ENCODE measurements around the gene ST8SIA6. TPM values are rescaled to one million over a fixed set of nuclear protein-coding genes. Genes with fewer than 3 reads are reported as not detected.

ST8SIA6 gene
- total and polyA plus RNA-seq, 4 donors = 0.43 to 22.0 (median 2.9) TPM

- ATAC-seq (ENCODE audit: insufficient read depth, low FRiP score) (no peak), DNase-seq (no peak)
- H3K4me3 ChIP-seq = no peak overlapping the region
- H3K27ac ChIP-seq (ENCODE audit: low read depth in 1 of 2, low read length in 1 of 2) = no peak overlapping the region
- H3K36me3 ChIP-seq (ENCODE audit: control insufficient read depth in 4 of 4, insufficient read depth in 4 of 4, low read length in 4 of 4) = no peaks in the 10 kb centered on the region
- H3K4me1 ChIP-seq (ENCODE audit: control insufficient read depth in 5 of 5, insufficient read depth in 5 of 5, low read length in 5 of 5) = no peaks in the 10 kb centered on the region
- TF ChIP-seq CTCF (IDR thresholded peaks at IDR 0.05; ENCODE audit: control extremely low read depth, extremely low read depth) = no peak
- WGBS, 2 donors = 86 to 92% methylated on average over 1 of the region's 1 CpG
- peaks cover 0 to 3% (median 0%) of the 10 kb centered on the region in 4 donors for H3K9me3 ChIP-seq (ENCODE audit: control insufficient read depth in 4 of 4, insufficient read depth in 3 of 4, low read length in 3 of 4)
- H3K27me3 ChIP-seq (ENCODE audit: control insufficient read depth in 3 of 3, insufficient read depth in 3 of 3, low read length in 2 of 3) = no peaks in the 10 kb centered on the region
- H3K9ac ChIP-seq (ENCODE audit: insufficient read depth in 1 of 2, low read length in 2 of 2) = no peak overlapping the region
Measured at GRCh38 chr10:17414484-17414883, 39.9 kb downstream of the ST8SIA6 start.

GRCh38 chr10:17413876-17414275 is 40.5 kb downstream of the ST8SIA6 start:
- Histone ChIP-seq H3K9ac (ENCODE audit: insufficient read depth in 1 of 2, low read length in 2 of 2) (no peak overlapping the region), H3K36me3 (ENCODE audit: control insufficient read depth in 4 of 4, insufficient read depth in 4 of 4, low read length in 4 of 4) (no peaks in the 10 kb centered on the region), H3K27ac (ENCODE audit: low read depth in 1 of 2, low read length in 1 of 2) (no peak overlapping the region), H3K9me3 (ENCODE audit: control insufficient read depth in 4 of 4, insufficient read depth in 3 of 4, low read length in 3 of 4) (peaks cover 0 to 3% (median 0%) of the 10 kb centered on the region in 4 donors), H3K4me1 (ENCODE audit: control insufficient read depth in 5 of 5, insufficient read depth in 5 of 5, low read length in 5 of 5) (peaks cover 0 to 2% (median 0%) of the 10 kb centered on the region in 5 donors), H3K27me3 (ENCODE audit: control insufficient read depth in 3 of 3, insufficient read depth in 3 of 3, low read length in 2 of 3) (no peaks in the 10 kb centered on the region), H3K4me3 (no peak overlapping the region)
- ATAC-seq (ENCODE audit: insufficient read depth, low FRiP score) (no peak), DNase-seq (no peak)
- 76 to 92% methylated on average over 2 of the region's 2 CpGs for WGBS, 2 donors
- TF ChIP-seq CTCF (IDR thresholded peaks at IDR 0.05; ENCODE audit: control extremely low read depth, extremely low read depth) = no peak

- Histone ChIP-seq H3K27ac (ENCODE audit: low read depth in 1 of 2, low read length in 1 of 2) (no peak overlapping the region), H3K36me3 (ENCODE audit: control insufficient read depth in 4 of 4, insufficient read depth in 4 of 4, low read length in 4 of 4) (no peaks in the 10 kb centered on the region), H3K9ac (ENCODE audit: insufficient read depth in 1 of 2, low read length in 2 of 2) (no peak overlapping the region), H3K9me3 (ENCODE audit: control insufficient read depth in 4 of 4, insufficient read depth in 3 of 4, low read length in 3 of 4) (peaks cover 0 to under 1% (median 0%) of the 10 kb centered on the region in 4 donors), H3K4me3 (no peak overlapping the region), H3K27me3 (ENCODE audit: control insufficient read depth in 3 of 3, insufficient read depth in 3 of 3, low read length in 2 of 3) (no peaks in the 10 kb centered on the region), H3K4me1 (ENCODE audit: control insufficient read depth in 5 of 5, insufficient read depth in 5 of 5, low read length in 5 of 5) (peaks cover 0 to 2% (median 0%) of the 10 kb centered on the region in 5 donors)
- TF ChIP-seq CTCF (IDR thresholded peaks at IDR 0.05; ENCODE audit: control extremely low read depth, extremely low read depth) = no peak
- DNase-seq (no peak), ATAC-seq (ENCODE audit: insufficient read depth, low FRiP score) (no peak)
- WGBS, 2 donors = 76 to 81% methylated on average over 2 of the region's 2 CpGs
Measured at GRCh38 chr10:17412323-17412722, 42.1 kb downstream of the ST8SIA6 start.

- Histone ChIP-seq H3K4me1 (ENCODE audit: control insufficient read depth in 5 of 5, insufficient read depth in 5 of 5, low read length in 5 of 5) (peaks cover 0 to 2% (median 0%) of the 10 kb centered on the region in 5 donors), H3K27ac (ENCODE audit: low read depth in 1 of 2, low read length in 1 of 2) (no peak overlapping the region), H3K4me3 (no peak overlapping the region), H3K9me3 (ENCODE audit: control insufficient read depth in 4 of 4, insufficient read depth in 3 of 4, low read length in 3 of 4) (no peaks in the 10 kb centered on the region), H3K36me3 (ENCODE audit: control insufficient read depth in 4 of 4, insufficient read depth in 4 of 4, low read length in 4 of 4) (no peaks in the 10 kb centered on the region), H3K9ac (ENCODE audit: insufficient read depth in 1 of 2, low read length in 2 of 2) (no peak overlapping the region), H3K27me3 (ENCODE audit: control insufficient read depth in 3 of 3, insufficient read depth in 3 of 3, low read length in 2 of 3) (no peaks in the 10 kb centered on the region)
- ATAC-seq (ENCODE audit: insufficient read depth, low FRiP score) = no peak
- WGBS, 2 donors = 82 to 85% methylated on average over 5 of the region's 5 CpGs
- no peak for TF ChIP-seq CTCF (IDR thresholded peaks at IDR 0.05; ENCODE audit: control extremely low read depth, extremely low read depth)
- no peak for DNase-seq
Measured at GRCh38 chr10:17410907-17411306, 43.5 kb downstream of the ST8SIA6 start.
